H1 (cell line): ENCODE results near the gene CASKIN2. TPM values are rescaled to one million over a fixed set of nuclear protein-coding genes. Genes with fewer than 3 reads are reported as not detected.
A peak's percentile ranks its signal among the peaks of the same experiment; 100 is the strongest.

ENCODE experiments used
- CTCF ChIA-PET: fragments of 300-600 bp; sonication (Branson Sonifier 250); formaldehyde crosslinking; loops from one replicate; lab custom pipeline; 2021; ENCODE audit not compliant: partially characterized antibody; lab: Charles Lee
- POLR2A ChIA-PET: fragments of 300-600 bp; sonication (Branson Sonifier 250); formaldehyde crosslinking; loops from one replicate; lab custom pipeline; 2021; ENCODE audit warnings: inconsistent platforms; ENCODE audit not compliant: partially characterized antibody; lab: Charles Lee
- DNase-seq, 2 experiments: peaks; one replicate each; pipeline versions ENCODE4 v3.0.0 to v3.0.0-alpha.2; 2010 to 2022; ENCODE audit warnings: low spot score in 2 of 2, low read depth in 1 of 2, mixed read lengths in 1 of 2
- FAIRE-seq: peaks from 2 replicates; lab custom pipeline; 2011; peaks lifted over from hg19 to GRCh38; lab: Jason Lieb, UNC
- H2AFZ ChIP-seq: 2 replicates; pipeline ENCODE4 v1.8.1; 2012; ENCODE audit warnings: low read length, inconsistent platforms
- H2AK5ac ChIP-seq: 2 replicates; pipeline ENCODE4 v1.6.1; 2013; ENCODE audit warnings: low read depth, low read length
- H2BK120ac ChIP-seq: replicated peaks from 2 replicates; pipeline ENCODE3; 2013; ENCODE audit warnings: low read depth, low read length, inconsistent platforms
- H2BK12ac ChIP-seq: 2 replicates; pipeline ENCODE4 v1.6.1; 2013; ENCODE audit warnings: low read depth, low read length
- H2BK15ac ChIP-seq: 2 replicates; pipeline ENCODE4 v1.6.1; 2013; ENCODE audit warnings: low read length
- H2BK20ac ChIP-seq: 2 replicates; pipeline ENCODE4 v1.6.1; 2013; ENCODE audit warnings: low read length
- H2BK5ac ChIP-seq: 2 replicates; pipeline ENCODE4 v1.6.1; 2013; ENCODE audit warnings: low read depth, low read length
- H3K14ac ChIP-seq: 2 replicates; pipeline ENCODE4 v1.6.1; 2013; ENCODE audit warnings: inconsistent platforms; ENCODE audit not compliant: insufficient read length
- H3K18ac ChIP-seq: 2 replicates; pipeline ENCODE4 v1.6.1; 2013; ENCODE audit warnings: low read length; ENCODE audit errors: extremely low read depth
- H3K23ac ChIP-seq: 2 replicates; pipeline ENCODE4 v1.6.1; 2013; ENCODE audit warnings: inconsistent platforms; ENCODE audit not compliant: insufficient read length
- H3K23me2 ChIP-seq: 2 replicates; pipeline ENCODE4 v1.6.1; 2013; ENCODE audit warnings: low read depth, low read length
- H3K27ac ChIP-seq: 2 replicates; pipeline ENCODE4 v1.6.1; 2011; ENCODE audit warnings: low read depth, low read length, inconsistent platforms
- H3K27me3 ChIP-seq, 4 experiments: replicated peaks in 1 of 4; 1 replicate in 1 of 4; 2 replicates in 3 of 4; pipeline versions ENCODE4 v1.6.1 to v1.8.1; 2011 to 2013; ENCODE audit warnings: low read length in 3 of 4, mild to moderate bottlenecking in 3 of 4, inconsistent platforms in 2 of 4, mixed read lengths in 2 of 4, moderate library complexity in 1 of 4; ENCODE audit not compliant: control insufficient read depth in 3 of 4, insufficient read depth in 3 of 4; ENCODE audit errors: extremely low read depth in 1 of 4
- H3K36me3 ChIP-seq, 4 experiments: 2 replicates each; pipeline versions ENCODE4 v1.6.1 to v1.8.1; 2011 to 2013; ENCODE audit warnings: mild to moderate bottlenecking in 4 of 4, low read length in 3 of 4, moderate library complexity in 2 of 4, control low read depth in 1 of 4, inconsistent platforms in 1 of 4; ENCODE audit not compliant: insufficient read depth in 4 of 4, control insufficient read depth in 2 of 4
- H3K4ac ChIP-seq: replicated peaks from 2 replicates; pipeline ENCODE3; 2013; ENCODE audit warnings: low read length, low read depth, mixed read lengths, inconsistent platforms; ENCODE audit not compliant: insufficient read length
- H3K4me1 ChIP-seq, 4 experiments: replicated peaks in 1 of 4; 1 replicate in 1 of 4; 2 replicates in 3 of 4; pipeline versions ENCODE4 v1.6.1 to v1.8.1; 2011 to 2013; ENCODE audit warnings: low read length in 3 of 4, inconsistent platforms in 2 of 4, mixed read lengths in 1 of 4; ENCODE audit not compliant: insufficient read depth in 4 of 4, control insufficient read depth in 3 of 4
- H3K4me2 ChIP-seq, 2 experiments: 2 replicates each; pipeline versions ENCODE4 v1.6.1 to v1.8.1; 2011 to 2013; ENCODE audit warnings: low read depth in 2 of 2, low read length in 2 of 2, control low read depth in 1 of 2, inconsistent platforms in 1 of 2, mild to moderate bottlenecking in 1 of 2; ENCODE audit not compliant: insufficient read depth in 1 of 2
- H3K4me3 ChIP-seq, 4 experiments: fragments of 200-600, 300-600 bp in 1 of 4; sonication (generic), shearing (Covaris generic), sonication (Bioruptor Twin) in 1 of 4; 2 replicates each; pipeline versions ENCODE4 v1.5.1 to v1.8.1; 2011 to 2016; ENCODE audit warnings: low read length in 4 of 4, low read depth in 3 of 4, control low read depth in 2 of 4, inconsistent platforms in 2 of 4, mild to moderate bottlenecking in 2 of 4, mixed read lengths in 1 of 4, moderate library complexity in 1 of 4; ENCODE audit not compliant: insufficient read depth in 2 of 4; ENCODE audit errors: extremely low read depth in 1 of 4
- H3K56ac ChIP-seq: replicated peaks from 2 replicates; pipeline ENCODE3; 2013; ENCODE audit warnings: low read depth, mild to moderate bottlenecking, mixed read lengths, low read length, inconsistent platforms; ENCODE audit not compliant: insufficient read length
- H3K79me1 ChIP-seq: 2 replicates; pipeline ENCODE4 v1.6.1; 2013; ENCODE audit warnings: low read depth, low read length, control low read depth
- H3K79me2 ChIP-seq, 2 experiments: 2 replicates each; pipeline versions ENCODE4 v1.6.1 to v1.8.1; 2012 to 2013; ENCODE audit warnings: low read length in 2 of 2, mild to moderate bottlenecking in 2 of 2, inconsistent platforms in 1 of 2; ENCODE audit not compliant: insufficient read depth in 2 of 2, control insufficient read depth in 1 of 2
- H3K9ac ChIP-seq, 4 experiments: replicated peaks in 1 of 4; 1 replicate in 1 of 4; 2 replicates in 3 of 4; pipeline versions ENCODE4 v1.6.1 to v1.8.1; 2011 to 2013; ENCODE audit warnings: low read depth in 3 of 4, low read length in 3 of 4, control low read depth in 2 of 4, mild to moderate bottlenecking in 2 of 4, moderate library complexity in 2 of 4, inconsistent platforms in 1 of 4; ENCODE audit errors: extremely low read depth in 1 of 4
- H3K9me3 ChIP-seq, 2 experiments: 2 replicates each; pipeline versions ENCODE4 v1.6.1 to v1.8.1; 2012 to 2013; ENCODE audit warnings: mild to moderate bottlenecking in 2 of 2, moderate library complexity in 2 of 2, control low read depth in 1 of 2, inconsistent platforms in 1 of 2, low read depth in 1 of 2, low read length in 1 of 2, mixed read lengths in 1 of 2; ENCODE audit not compliant: insufficient read depth in 2 of 2
- H4K20me1 ChIP-seq, 2 experiments: replicated peaks in 1 of 2; 2 replicates each; pipeline versions ENCODE3 to v1.8.1; 2011 to 2013; ENCODE audit warnings: inconsistent platforms in 2 of 2, low read length in 2 of 2, mild to moderate bottlenecking in 1 of 2; ENCODE audit not compliant: insufficient read depth in 2 of 2, control insufficient read depth in 1 of 2
- H4K5ac ChIP-seq: 2 replicates; pipeline ENCODE4 v1.6.1; 2013; ENCODE audit warnings: low read length, low read depth, mixed read lengths, inconsistent platforms; ENCODE audit not compliant: insufficient read length
- H4K8ac ChIP-seq: 2 replicates; pipeline ENCODE4 v1.8.0; 2013; ENCODE audit warnings: mild to moderate bottlenecking, moderate library complexity, low read length, inconsistent platforms; ENCODE audit not compliant: insufficient read depth; ENCODE audit errors: extremely low read depth
- H4K91ac ChIP-seq: replicated peaks from 2 replicates; pipeline ENCODE3; 2013; ENCODE audit warnings: low read length, mixed read lengths, inconsistent platforms; ENCODE audit not compliant: insufficient read length
- BACH1 ChIP-seq: IDR thresholded peaks from 2 replicates; pipeline ENCODE4 v1.6.1; 2012; ENCODE audit warnings: low read length, improper control_type of control experiment
- CEBPB ChIP-seq: IDR thresholded peaks from 2 replicates; pipeline ENCODE4 v1.6.1; 2012; ENCODE audit warnings: low read depth, low read length
- CTBP2 ChIP-seq: IDR thresholded peaks from 2 replicates; pipeline ENCODE4 v1.7.0; 2011; ENCODE audit warnings: borderline replicate concordance, mild to moderate bottlenecking, moderate library complexity, mixed read lengths, low read length; ENCODE audit not compliant: insufficient read depth, insufficient read length
- E2F6 ChIP-seq: IDR thresholded peaks from 2 replicates; pipeline ENCODE4 v1.6.1; 2012; ENCODE audit warnings: inconsistent platforms
- JUN ChIP-seq: IDR thresholded peaks from 2 replicates; pipeline ENCODE4 v1.6.1; 2011; ENCODE audit warnings: low read depth, mild to moderate bottlenecking, improper control_type of control experiment, low read length
- NRF1 ChIP-seq: IDR thresholded peaks from 2 replicates; pipeline ENCODE4 v1.6.1; 2011; ENCODE audit warnings: mild to moderate bottlenecking, low read depth, low read length, improper control_type of control experiment
- PHF8 ChIP-seq: fragments of 200-600 bp; sonication (generic); conservative IDR thresholded peaks from 2 replicates; pipeline ENCODE4 v1.7.1; 2012; ENCODE audit warnings: low read depth, mild to moderate bottlenecking, inconsistent platforms, low read length, moderate library complexity
- POLR2A ChIP-seq, 2 experiments: IDR thresholded peaks; 1 replicate in 1 of 2; 2 replicates in 1 of 2; pipeline ENCODE4 v1.6.1; 2011; ENCODE audit warnings: low read depth in 2 of 2, low read length in 2 of 2, mild to moderate bottlenecking in 2 of 2; ENCODE audit errors: control extremely low read depth in 1 of 2
- RBBP5 ChIP-seq: IDR thresholded peaks from 2 replicates; pipeline ENCODE4 v1.7.1; 2012; ENCODE audit warnings: low read depth, mild to moderate bottlenecking, inconsistent platforms, low read length, moderate library complexity, borderline replicate concordance
- SP4 ChIP-seq: IDR thresholded peaks from 2 replicates; pipeline ENCODE4 v1.6.1; 2012; ENCODE audit warnings: low read length, inconsistent platforms
- TAF1 ChIP-seq: IDR thresholded peaks from 2 replicates; pipeline ENCODE4 v1.6.1; 2011; ENCODE audit warnings: mild to moderate bottlenecking, low read depth, low read length
- TBP ChIP-seq: IDR thresholded peaks from 2 replicates; pipeline ENCODE4 v1.6.1; 2011; ENCODE audit warnings: low read depth, low read length, improper control_type of control experiment
- WGBS, 2 experiments: shearing (Covaris generic) in 1 of 2; methylation state at CpG; one replicate each; pipeline versions ENCODE4 v1.1.6 to v1.1.7; 2013 to 2015; ENCODE audit warnings: low lambda C conversion rate in 2 of 2, mixed read lengths in 2 of 2, inconsistent platforms in 1 of 2, low coverage in 1 of 2, missing lambda C conversion rate in 1 of 2; ENCODE audit not compliant: insufficient replicate concordance in 2 of 2, insufficient coverage in 1 of 2, insufficient read length in 1 of 2; ENCODE audit errors: extremely low coverage in 1 of 2, missing lambda C conversion rate in 1 of 2; 5-methylcytosine and 5-hydroxymethylcytosine counted together
- polyA plus RNA-seq, 7 experiments: library from polyadenylated mRNA; depleted of rRNA in 3 of 7; stranded (reverse) in 5 of 7; unstranded in 2 of 7; fragments of >200 nt in 5 of 7; fragments of 200-250 nt in 2 of 7; gene quantifications; 1 replicate in 5 of 7; 2 replicates in 1 of 7; 4 replicates in 1 of 7; pipeline versions ENCODE4 v1.2.1 to v1.2.3, GENCODE V29; 2011 to 2013; ENCODE audit warnings: missing spikeins in 2 of 7, mixed read lengths in 2 of 7
- total RNA-seq: library from RNA; stranded (reverse); fragmentation: NEBNext Ultra II Directional; extraction: Animal tissue kit (Norgen Biotek cat#: 25700); gene quantifications from 2 replicates; pipeline ENCODE4 v1.2.1, GENCODE V29; 2021

CASKIN2 gene
- total and polyA plus RNA-seq, 2 of the 8 experiments (the other 6 are each of a cell fraction or from before 2014, with no cell fraction given), result 6.7 to 32.3 TPM

DNA sequence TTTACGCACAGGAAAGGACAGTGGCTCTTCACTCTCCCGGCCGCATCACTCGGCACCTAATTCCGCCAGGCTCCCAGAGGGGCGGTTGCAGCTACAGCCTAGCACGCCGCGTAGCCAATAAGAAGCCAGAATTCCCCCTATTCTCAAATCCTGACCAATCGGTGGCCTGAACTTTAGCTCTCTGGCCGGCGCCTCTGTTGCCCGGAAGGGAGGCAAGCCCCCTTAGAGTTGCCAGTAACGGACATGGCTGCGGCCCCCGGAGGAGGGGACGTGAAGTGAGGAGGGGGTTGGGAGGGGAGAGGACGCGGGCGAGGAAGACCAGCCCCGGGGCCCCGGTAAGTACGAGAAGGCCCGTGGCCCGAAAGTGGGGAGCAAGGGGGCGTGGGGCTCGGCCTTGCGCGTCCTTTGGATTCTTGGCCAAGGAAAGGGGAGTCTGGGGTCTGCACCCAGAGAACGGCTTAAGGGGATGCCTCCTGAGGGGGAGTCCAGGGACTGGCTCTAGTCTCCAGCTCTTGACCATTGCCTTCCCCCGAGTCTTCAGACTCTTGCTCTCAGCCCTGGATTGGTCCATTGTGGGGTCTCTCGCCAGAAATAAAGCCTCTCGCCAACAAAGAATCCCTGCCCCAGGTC lies 58.8 kb downstream of the CASKIN2 start, which contains the start of gene TMEM94:
Gene TMEM94, plus strand, starts transcription at position 219 of the 630 bp plus-strand sequence. CDS start 15,271 bp downstream, outside the sequence.
- no peak for FAIRE-seq
- H2AFZ ChIP-seq, result peak within 1 kb of the TSS; percentile 60; the same call in 1 of the 2 replicates
- H3K18ac ChIP-seq, result peak within 1 kb of the TSS; percentile 71
- peak within 1 kb of the TSS; percentile 92 for H2BK15ac ChIP-seq
- ChIA-PET POLR2A (interaction anchor here (0.6 to 3.6 kb wide), 22 partner anchors 9 to 326 kb away, joined by 3 to 17 read pairs (median 3); partner anchors contain the start of genes GALK1, JPT1, MIF4GD and SUMO2), CTCF (interaction anchor here (0.6 to 1.8 kb wide), 8 partner anchors 34 to 216 kb away, joined by 3 to 5 read pairs (median 4); partner anchors contain the start of genes GGA3 and MRPS7)
- H2AK5ac ChIP-seq, result 0 out of 2 replicates have a peak within 1 kb of the TSS, but pooled peaks have one; percentile 5
- no peaks in the 10 kb centered on the region; a peak in 1 of 4 replicates for H3K79me2 ChIP-seq
- H3K14ac ChIP-seq, result no peak within 1 kb of the TSS
- peak within 1 kb of the TSS; percentile 77 to 87 (median 83) for H3K9ac ChIP-seq
- H3K27me3 ChIP-seq, result no peaks in the 10 kb centered on the region
- peak within 1 kb of the TSS; percentile 85 for H3K27ac ChIP-seq
- no peak within 1 kb of the TSS for H3K23ac ChIP-seq
- peak within 1 kb of the TSS; percentile 75 to 83 (median 80) for H3K4me3 ChIP-seq
- H3K4me2 ChIP-seq, result peak within 1 kb of the TSS; percentile 79 to 80
- no peaks in the 10 kb centered on the region for H3K79me1 ChIP-seq
- peak within 1 kb of the TSS; percentile 71; the same call in 1 of the 2 replicates for H2BK5ac ChIP-seq
- 0 out of 2 replicates have a peak within 1 kb of the TSS, but pooled peaks have one; percentile 61 for H2BK20ac ChIP-seq
- no peaks in the 10 kb centered on the region for H3K9me3 ChIP-seq
- H4K91ac ChIP-seq, result peak within 1 kb of the TSS; percentile 88
- H3K23me2 ChIP-seq, result peaks cover 8% of the 10 kb centered on the region
- H3K56ac ChIP-seq, result peak within 1 kb of the TSS; percentile 94
- H4K20me1 ChIP-seq, result no peaks in the 10 kb centered on the region
- peak within 1 kb of the TSS; percentile 83 for H3K4ac ChIP-seq
- peak within 1 kb of the TSS; percentile 87; the same call in 1 of the 2 replicates for H2BK12ac ChIP-seq
- peak within 1 kb of the TSS; percentile 92 for H4K5ac ChIP-seq
- DNase-seq, result peak; percentile 87 to 92
- whole genome bisulfite sequencing, 2 experiments, result 1% methylated on average over 26 of the region's 33 CpGs; no CpG with 5 or more reads in 1 of the 2 experiments
- no peaks in the 10 kb centered on the region for H3K36me3 ChIP-seq
- H4K8ac ChIP-seq, result peak within 1 kb of the TSS; percentile 99
- peaks cover 0 to 7% (median 4%) of the 10 kb centered on the region in 4 experiments; a peak in 6 of 7 replicates for H3K4me1 ChIP-seq
- H2BK120ac ChIP-seq, result no peak within 1 kb of the TSS
- TF ChIP-seq JUN, result no peak
- TF ChIP-seq POLR2A (IDR thresholded peaks at IDR 0.05; ENCODE audit: control extremely low read depth in 1 of 2, low read depth in 2 of 2, low read length in 2 of 2), result peak; percentile 68 to 81
- TF ChIP-seq RBBP5, result no peak
- TF ChIP-seq TAF1, result peak; percentile 82
- TF ChIP-seq BACH1, result no peak
- TF ChIP-seq CTBP2, result no peak
- TF ChIP-seq NRF1, result no peak
- TF ChIP-seq SP4, result peak; percentile 67; the same call in 1 of the 2 replicates
- no peak for TF ChIP-seq E2F6
- peak; percentile 66; the same call in 1 of the 2 replicates for TF ChIP-seq PHF8
- no peak for TF ChIP-seq CEBPB
- TF ChIP-seq TBP, result peak; percentile 84; the same call in 1 of the 2 replicates
